ENCODE measurements around the gene STRA6.

DNA sequence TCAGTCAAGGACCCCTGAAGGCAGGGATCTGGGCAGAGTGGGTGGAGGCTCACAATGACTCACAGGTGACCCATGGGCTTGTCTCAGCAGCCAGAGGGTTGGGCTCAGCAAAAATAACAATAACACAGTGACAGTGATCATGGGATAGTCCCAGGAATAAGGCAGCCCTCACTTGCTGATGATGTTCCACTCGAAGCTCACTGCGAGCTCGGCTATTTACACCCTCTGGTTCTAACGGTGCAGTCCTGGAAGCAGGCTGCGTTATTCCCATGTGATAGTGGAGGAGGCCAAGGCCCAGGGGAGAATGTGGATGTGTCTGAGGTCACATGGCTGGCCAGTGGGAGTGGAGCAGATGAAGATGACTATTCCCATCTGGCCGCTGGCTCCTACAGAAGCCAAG, 49.7 kb upstream of the STRA6 start:
- TF ChIP-seq CTCF (conservative IDR thresholded peaks at IDR 0.05; ENCODE audit: low read depth, low read length), result no peak
- no peak for TF ChIP-seq EZH2 (IDR thresholded peaks at IDR 0.05; ENCODE audit: low read length, unreplicated experiment)
